ENCODE measurements around the gene FNIP2. TPM values are rescaled to one million over a fixed set of nuclear protein-coding genes. Genes with fewer than 3 reads are reported as not detected.

The FNIP2 gene
- total and polyA plus RNA-seq, 2 donors (not counting 1 experiment from before 2014, with no cell fraction given): 0.03 to 0.17 TPM

DNA sequence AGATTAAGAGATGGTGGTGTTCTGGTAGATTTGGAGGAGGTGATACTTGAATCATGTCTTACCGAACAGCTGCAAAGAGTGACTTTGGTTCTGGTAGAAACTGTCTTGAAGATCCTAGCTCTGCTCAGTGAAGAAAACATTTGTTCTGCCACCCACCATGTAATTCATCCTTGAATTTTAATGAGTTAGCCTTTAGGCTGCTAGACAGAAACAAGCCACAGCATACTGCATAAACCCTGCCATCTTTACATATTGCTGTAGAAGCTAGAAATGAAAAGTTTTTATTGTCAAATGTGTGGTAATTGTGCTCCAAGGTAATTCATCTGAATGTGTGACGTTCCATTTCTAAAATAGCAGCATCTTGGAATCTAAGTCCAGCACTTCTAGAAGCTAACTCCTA lies 173.1 kb downstream of the FNIP2 start:
- DNase-seq (no peak), ATAC-seq (ENCODE audit: low read depth) (no peak)
- peaks cover 17% of the 10 kb centered on the region for H3K27me3 Mint-ChIP-seq
- H3K9me3 Mint-ChIP-seq (ENCODE audit: insufficient read depth): no peaks in the 10 kb centered on the region
- no peak overlapping the region for H3K4me3 Mint-ChIP-seq
- POLR2A ChIA-PET: no interaction called here
- H3K79me2 ChIP-seq (ENCODE audit: control insufficient read depth, insufficient read depth, low read length): no peaks in the 10 kb centered on the region
- CTCF ChIA-PET: interaction anchor here (0.7 kb wide), 1 partner anchor 103 kb away, joined by 3 read pairs; no protein-coding TSS in a partner anchor
- no peak overlapping the region for H3K27ac ChIP-seq (ENCODE audit: low read length in 2 of 2)
- no peak overlapping the region for H3K4me2 ChIP-seq (replicated peaks; ENCODE audit: low read depth, low read length, poor library complexity, severe bottlenecking)
- no peak overlapping the region for H3K4me3 ChIP-seq (ENCODE audit: control extremely low read depth in 1 of 5, extremely low read depth in 1 of 5, insufficient read depth in 1 of 5, low read depth in 2 of 5, low read length in 4 of 5)
- no peaks in the 10 kb centered on the region for H3K4me1 Mint-ChIP-seq
- no peak overlapping the region for H3K27ac Mint-ChIP-seq
- no peak overlapping the region for H3K9ac ChIP-seq (ENCODE audit: low read length)
- H4K20me1 ChIP-seq (ENCODE audit: control insufficient read depth, insufficient read depth, low read length, poor library complexity, severe bottlenecking): no peaks in the 10 kb centered on the region
- no peak overlapping the region for H2AFZ ChIP-seq (ENCODE audit: insufficient read depth, low read depth, low read length, poor library complexity, severe bottlenecking)
- peaks cover 0 to 1% (median 0%) of the 10 kb centered on the region in 3 donors for H3K9me3 ChIP-seq (ENCODE audit: control extremely low read depth in 1 of 3, control insufficient read depth in 2 of 3, insufficient read depth in 1 of 3, low read length in 2 of 3)
- WGBS (ENCODE audit: insufficient coverage): no CpG with 5 or more reads among the region's 2 CpGs
- H3K4me1 ChIP-seq (ENCODE audit: control insufficient read depth in 2 of 2, insufficient read depth in 2 of 2, low read length in 2 of 2): no peaks in the 10 kb centered on the region
- intact Hi-C loops (cut with micrococcal nuclease): no loop called here
- no peak for TF ChIP-seq CTCF (IDR thresholded peaks at IDR 0.05)
- no peak for TF ChIP-seq EZH2 (IDR thresholded peaks at IDR 0.05; ENCODE audit: borderline replicate concordance, insufficient read depth, low read depth, low read length, poor library complexity, severe bottlenecking)
- H3K36me3 ChIP-seq (replicated peaks in 1 of 2; ENCODE audit: control extremely low read depth in 1 of 2, control insufficient read depth in 1 of 2, extremely low read depth in 1 of 2, insufficient read depth in 2 of 2, low read length in 1 of 2): no peaks in the 10 kb centered on the region
- no peaks in the 10 kb centered on the region for H3K27me3 ChIP-seq (replicated peaks in 1 of 4; ENCODE audit: control extremely low read depth in 1 of 4, control insufficient read depth in 3 of 4, insufficient read depth in 4 of 4, low read length in 3 of 4)

DNA sequence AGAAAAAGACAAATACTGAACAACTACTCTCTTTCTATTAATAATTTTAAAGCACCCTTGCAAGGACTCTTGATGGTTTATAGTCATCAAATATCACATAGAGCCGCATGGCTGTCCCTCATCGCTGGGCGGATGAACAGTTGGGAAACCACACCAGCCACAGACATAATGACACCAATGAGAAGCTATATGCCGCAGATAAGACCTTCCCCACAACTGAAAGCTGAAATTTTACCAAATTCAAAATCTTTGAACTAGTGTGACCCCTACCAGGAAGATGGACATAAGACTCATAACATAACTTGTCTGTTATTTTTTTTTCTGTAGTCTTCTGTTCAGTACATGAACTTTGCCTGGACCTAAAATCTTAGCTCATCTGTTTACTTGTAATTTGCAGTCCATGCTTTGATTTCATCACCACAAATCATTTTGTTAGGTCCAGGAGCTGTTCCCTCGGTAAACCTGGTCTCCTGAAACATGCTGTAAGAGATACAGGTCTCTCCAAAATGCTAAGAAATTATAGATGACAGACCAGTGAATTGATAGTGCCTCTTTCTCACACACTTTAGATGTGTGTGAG lies 176.8 kb downstream of the FNIP2 start:
- Mint-ChIP-seq H3K27me3 (peaks cover 23% of the 10 kb centered on the region), H3K27ac (no peak overlapping the region), H3K4me1 (no peaks in the 10 kb centered on the region), H3K4me3 (no peak overlapping the region), H3K9me3 (ENCODE audit: insufficient read depth) (no peaks in the 10 kb centered on the region)
- no peaks in the 10 kb centered on the region for H3K27me3 ChIP-seq (replicated peaks in 1 of 4; ENCODE audit: control extremely low read depth in 1 of 4, control insufficient read depth in 3 of 4, insufficient read depth in 4 of 4, low read length in 3 of 4)
- H3K27ac ChIP-seq (ENCODE audit: low read length in 2 of 2): no peak overlapping the region
- DNase-seq (no peak), ATAC-seq (ENCODE audit: low read depth) (no peak)
- H3K4me1 ChIP-seq (ENCODE audit: control insufficient read depth in 2 of 2, insufficient read depth in 2 of 2, low read length in 2 of 2): no peaks in the 10 kb centered on the region
- no peaks in the 10 kb centered on the region for H3K9me3 ChIP-seq (ENCODE audit: control extremely low read depth in 1 of 3, control insufficient read depth in 2 of 3, insufficient read depth in 1 of 3, low read length in 2 of 3)
- intact Hi-C loops (cut with micrococcal nuclease): no loop called here
- no peak for TF ChIP-seq CTCF (IDR thresholded peaks at IDR 0.05)
- TF ChIP-seq EZH2 (IDR thresholded peaks at IDR 0.05; ENCODE audit: borderline replicate concordance, insufficient read depth, low read depth, low read length, poor library complexity, severe bottlenecking): no peak
- ChIA-PET CTCF (no interaction called here), POLR2A (no interaction called here)
- no peak overlapping the region for H3K4me2 ChIP-seq (replicated peaks; ENCODE audit: low read depth, low read length, poor library complexity, severe bottlenecking)
- 86% methylated on average over 4 of the region's 5 CpGs for WGBS (ENCODE audit: insufficient coverage)
- H3K9ac ChIP-seq (ENCODE audit: low read length): no peak overlapping the region
- no peak overlapping the region for H2AFZ ChIP-seq (ENCODE audit: insufficient read depth, low read depth, low read length, poor library complexity, severe bottlenecking)
- H3K79me2 ChIP-seq (ENCODE audit: control insufficient read depth, insufficient read depth, low read length): no peaks in the 10 kb centered on the region
- H3K4me3 ChIP-seq (ENCODE audit: control extremely low read depth in 1 of 5, extremely low read depth in 1 of 5, insufficient read depth in 1 of 5, low read depth in 2 of 5, low read length in 4 of 5): no peak overlapping the region
- no peaks in the 10 kb centered on the region for H3K36me3 ChIP-seq (replicated peaks in 1 of 2; ENCODE audit: control extremely low read depth in 1 of 2, control insufficient read depth in 1 of 2, extremely low read depth in 1 of 2, insufficient read depth in 2 of 2, low read length in 1 of 2)
- H4K20me1 ChIP-seq (ENCODE audit: control insufficient read depth, insufficient read depth, low read length, poor library complexity, severe bottlenecking): no peaks in the 10 kb centered on the region
